HG03460 (cell line): ENCODE data around the gene CHST11.

Experiments
- ATAC-seq: cut with Tn5 transposase; IDR thresholded peaks from one replicate; pipeline ENCODE4 v1.9.1; 2021; ENCODE audit not compliant: unreplicated experiment

The CHST11 gene

GRCh38 chr12:104427547-104427938 is 29.2 kb upstream of the CHST11 start:
- no peak for ATAC-seq

- ATAC-seq: no peak
Observed at GRCh38 chr12:104433061-104433460, 23.7 kb upstream of the CHST11 start.

GRCh38 chr12:104434129-104434528 is 22.6 kb upstream of the CHST11 start:
- no peak for ATAC-seq

- no peak for ATAC-seq
Observed at GRCh38 chr12:104435175-104435574, 21.6 kb upstream of the CHST11 start.

GRCh38 chr12:104435765-104436164 is 21.0 kb upstream of the CHST11 start:
- no peak for ATAC-seq

- no peak for ATAC-seq
Observed at GRCh38 chr12:104436790-104437189, 20.0 kb upstream of the CHST11 start.

- no peak for ATAC-seq
Observed at GRCh38 chr12:104438134-104438533, 18.6 kb upstream of the CHST11 start.

GRCh38 chr12:104439137-104439536 is 17.6 kb upstream of the CHST11 start:
- no peak for ATAC-seq

- ATAC-seq: no peak
Observed at GRCh38 chr12:104443008-104443407, 13.7 kb upstream of the CHST11 start.

- no peak for ATAC-seq
Observed at GRCh38 chr12:104446646-104447421, 9.9 kb upstream of the CHST11 start.

GRCh38 chr12:104448031-104448430 is 8.7 kb upstream of the CHST11 start:
- ATAC-seq: no peak

- no peak for ATAC-seq
Observed at GRCh38 chr12:104448451-104448850, 8.3 kb upstream of the CHST11 start.

GRCh38 chr12:104450700-104451099 is 6.0 kb upstream of the CHST11 start:
- ATAC-seq: no peak

GRCh38 chr12:104452087-104452486 is 4.7 kb upstream of the CHST11 start:
- no peak for ATAC-seq

GRCh38 chr12:104453133-104453532 is 3.6 kb upstream of the CHST11 start:
- no peak for ATAC-seq

- ATAC-seq: no peak
Observed at GRCh38 chr12:104454997-104455396, 1.8 kb upstream of the CHST11 start.

- ATAC-seq: no peak
Observed at GRCh38 chr12:104455578-104456416, 951 bp upstream of the CHST11 start.

GRCh38 chr12:104456950-104457745 is 400 bp downstream of the CHST11 start:
- ATAC-seq: peak; percentile 22

GRCh38 chr12:104457746-104458693 is 1.3 kb downstream of the CHST11 start:
- no peak for ATAC-seq

- ATAC-seq: no peak
Observed at GRCh38 chr12:104458694-104459367, 2.1 kb downstream of the CHST11 start.
